Heart left ventricle (tissue), 13 donors: ENCODE results near the gene ZNF14.

ENCODE experiments used
- POLR2A ChIP-seq, 2 donors: fragments of 450-650 bp; IDR thresholded peaks; one replicate each; pipeline ENCODE4 v1.6.1; 2017; ENCODE audit warnings: antibody characterized with exemption in 2 of 2, mild to moderate bottlenecking in 2 of 2, moderate library complexity in 2 of 2
- TF ChIP-seq, protein P1 (sequence below), 12 donors: fragments of 200-600 bp; sonication (generic) in 4 of 12; IDR thresholded peaks; one replicate each; pipeline versions ENCODE4 v1.5.0 to v1.8.0; 2018 to 2022; ENCODE audit warnings: antibody characterized with exemption in 12 of 12, mild to moderate bottlenecking in 5 of 12
- donor health status: ischemic (EF 13 %, LVEDD 7.1; RV severe dilation, severe dysfunction).
- donor health status: DM: no; HTN: yes; CAD: no.
- donor health status: DM: no; HTN: no; CAD: no.
- donor health status: ischemic (EF 25% LVEDD 6.9; RV normal size, moderate dysfunction).
- donor health status: ischemic (EF 25% LVEDD 5.7; RV mildly dilated, moderate dysfunction).
- donor health status: ischemic (EF 35%, LVEDD 5.7; RV mildly dilated, moderate dysfunction).
- donor health status: nonischemic (EF 11% LVEDD 7.7; RV severe dilation, severe dysfunction).
- donor health status: DM: yes; HTN: yes; CAD: no.
- donor health status: PGD.
- donor health status: ischemic (EF 29% LVEDD 5.4; RV normal size, mild dysfunction).
- donor health status: nonischemic (EF 23%, LVEDD 6.1; RV moderate dilation, normal function).

DNA sequence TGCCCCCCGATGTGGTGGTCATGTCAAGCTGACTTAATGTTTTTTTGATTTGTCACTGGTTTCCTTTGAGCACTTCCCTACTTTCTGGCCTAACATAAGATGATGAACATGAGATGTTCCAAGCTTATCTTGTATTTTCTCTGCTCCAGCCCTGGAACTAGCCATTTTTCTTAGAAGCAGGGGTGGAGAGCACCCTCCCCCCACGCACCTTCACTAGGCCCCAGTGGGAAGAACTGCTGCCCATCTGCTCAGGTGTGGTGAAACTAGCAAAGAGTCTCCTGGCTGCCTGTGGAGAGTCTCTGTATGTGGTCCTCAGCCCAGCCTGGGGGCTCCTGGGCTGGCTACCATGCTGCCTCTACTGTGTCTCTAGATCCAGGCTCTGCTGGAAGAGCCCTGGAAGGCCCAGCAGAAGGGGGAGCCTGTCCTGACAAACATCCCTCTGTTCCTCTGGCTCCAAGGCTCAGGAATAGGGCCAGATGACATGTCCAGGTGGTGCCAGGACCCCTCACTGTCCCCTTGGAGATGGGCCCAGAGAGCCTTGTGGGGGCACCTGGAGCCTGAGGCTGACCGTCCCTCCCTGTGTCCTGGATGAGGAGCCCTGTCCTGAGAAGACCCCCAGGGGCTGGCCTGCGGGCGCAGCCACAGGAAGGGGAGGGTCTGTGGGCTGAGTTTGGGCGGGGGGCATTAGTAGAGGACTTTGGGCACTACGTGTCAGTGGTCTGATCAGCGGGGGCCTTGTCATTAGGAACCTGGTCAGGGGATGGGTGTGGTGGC is 4.8 kb upstream of the ZNF14 start:
- TF ChIP-seq, protein P1, sequence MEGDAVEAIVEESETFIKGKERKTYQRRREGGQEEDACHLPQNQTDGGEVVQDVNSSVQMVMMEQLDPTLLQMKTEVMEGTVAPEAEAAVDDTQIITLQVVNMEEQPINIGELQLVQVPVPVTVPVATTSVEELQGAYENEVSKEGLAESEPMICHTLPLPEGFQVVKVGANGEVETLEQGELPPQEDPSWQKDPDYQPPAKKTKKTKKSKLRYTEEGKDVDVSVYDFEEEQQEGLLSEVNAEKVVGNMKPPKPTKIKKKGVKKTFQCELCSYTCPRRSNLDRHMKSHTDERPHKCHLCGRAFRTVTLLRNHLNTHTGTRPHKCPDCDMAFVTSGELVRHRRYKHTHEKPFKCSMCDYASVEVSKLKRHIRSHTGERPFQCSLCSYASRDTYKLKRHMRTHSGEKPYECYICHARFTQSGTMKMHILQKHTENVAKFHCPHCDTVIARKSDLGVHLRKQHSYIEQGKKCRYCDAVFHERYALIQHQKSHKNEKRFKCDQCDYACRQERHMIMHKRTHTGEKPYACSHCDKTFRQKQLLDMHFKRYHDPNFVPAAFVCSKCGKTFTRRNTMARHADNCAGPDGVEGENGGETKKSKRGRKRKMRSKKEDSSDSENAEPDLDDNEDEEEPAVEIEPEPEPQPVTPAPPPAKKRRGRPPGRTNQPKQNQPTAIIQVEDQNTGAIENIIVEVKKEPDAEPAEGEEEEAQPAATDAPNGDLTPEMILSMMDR (IDR thresholded peaks at IDR 0.05): no peak
- TF ChIP-seq POLR2A (IDR thresholded peaks at IDR 0.05): no peak
